HG03095 (cell line): ENCODE data around the gene KIAA1549.
"Not testable (repeated sequence)": the region's sequence is repeated elsewhere in the genome, so short reads cannot be mapped to it uniquely, and the experiment has no call there.

Source experiments
- ATAC-seq: cut with Tn5 transposase; IDR thresholded peaks from one replicate; pipeline ENCODE4 v1.9.1; 2021; ENCODE audit warnings: moderate library complexity; ENCODE audit not compliant: unreplicated experiment

KIAA1549 gene

DNA sequence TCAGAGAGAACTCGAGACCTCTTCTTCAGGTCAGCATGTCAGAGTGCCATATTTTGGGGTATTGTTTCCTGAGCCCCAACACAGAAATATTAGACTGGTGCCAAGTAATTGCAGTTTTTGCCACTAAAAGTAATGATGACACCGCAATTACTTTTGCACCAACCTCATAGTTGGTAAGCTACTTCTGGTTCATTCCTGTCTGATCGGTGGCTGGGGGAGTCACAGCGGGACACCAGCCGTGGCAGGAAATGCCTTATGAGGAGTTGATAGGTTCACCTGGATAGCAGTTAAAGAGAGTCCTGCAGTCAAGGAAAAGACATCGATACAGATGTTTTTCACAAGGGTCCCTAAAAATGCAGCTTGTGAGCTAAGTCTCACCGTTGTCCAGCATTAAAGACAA is 159.3 kb downstream of the KIAA1549 start:
- no peak for ATAC-seq

DNA sequence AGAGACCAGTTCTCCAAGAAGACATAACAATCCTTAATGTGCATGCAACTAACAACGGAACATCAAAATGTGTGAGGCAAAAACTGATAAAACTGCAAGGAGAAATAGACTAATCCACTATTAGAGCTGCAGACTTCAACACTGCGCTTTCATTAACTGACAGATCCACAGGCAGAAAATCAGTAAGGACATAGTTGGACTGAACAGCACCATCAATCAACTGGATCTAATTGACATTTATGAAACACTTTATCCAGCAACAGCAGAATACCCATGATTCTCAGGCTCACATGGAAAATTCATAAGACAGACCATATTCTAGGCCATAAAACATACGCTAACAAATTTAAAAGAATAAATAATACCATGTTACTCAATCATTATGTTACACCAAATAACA is 161.6 kb downstream of the KIAA1549 start:
- ATAC-seq, result no peak

DNA sequence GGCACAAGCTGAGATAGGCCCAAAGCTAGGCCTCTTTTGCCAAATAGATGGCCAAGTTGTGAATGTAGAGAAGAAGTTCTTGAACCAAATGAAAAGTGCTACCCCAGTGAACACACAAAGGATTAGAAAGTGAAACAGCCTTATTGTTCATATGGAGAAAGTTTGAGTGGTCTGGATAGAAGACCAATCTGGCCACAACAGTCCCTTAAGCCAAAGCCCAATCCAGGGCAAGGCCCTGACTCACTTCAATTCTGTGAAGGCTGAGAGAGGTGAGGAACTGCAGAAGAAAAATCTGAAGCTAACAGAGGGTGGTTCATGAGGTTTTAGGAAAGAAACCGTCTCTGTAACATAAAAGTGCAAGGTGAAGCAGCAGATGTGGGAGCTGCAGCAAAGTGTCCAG is 164.5 kb downstream of the KIAA1549 start:
- no peak for ATAC-seq

DNA sequence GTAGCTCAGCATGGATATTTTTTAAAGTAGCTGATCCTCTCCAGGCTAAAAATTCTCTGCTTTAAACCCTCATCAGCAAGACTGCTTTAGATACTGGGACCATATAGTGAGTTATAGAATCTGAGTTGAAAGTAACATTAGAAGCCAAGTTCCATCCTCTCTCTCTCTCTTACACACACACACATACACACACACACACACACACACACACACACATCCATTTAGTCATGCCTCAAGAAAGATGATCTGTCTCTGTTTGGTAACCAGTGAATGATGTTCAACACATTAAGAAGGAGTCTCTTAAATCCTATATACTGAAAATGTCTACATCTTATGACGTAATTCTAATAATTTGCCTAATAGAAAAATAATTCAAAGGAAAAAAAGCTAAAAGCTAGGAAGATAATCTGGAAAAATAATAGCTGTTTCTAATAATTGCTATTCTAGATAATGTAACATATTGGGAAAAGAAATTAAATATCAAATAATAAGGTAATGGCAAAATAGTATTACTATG is 166.3 kb downstream of the KIAA1549 start:
- no peak for ATAC-seq

DNA sequence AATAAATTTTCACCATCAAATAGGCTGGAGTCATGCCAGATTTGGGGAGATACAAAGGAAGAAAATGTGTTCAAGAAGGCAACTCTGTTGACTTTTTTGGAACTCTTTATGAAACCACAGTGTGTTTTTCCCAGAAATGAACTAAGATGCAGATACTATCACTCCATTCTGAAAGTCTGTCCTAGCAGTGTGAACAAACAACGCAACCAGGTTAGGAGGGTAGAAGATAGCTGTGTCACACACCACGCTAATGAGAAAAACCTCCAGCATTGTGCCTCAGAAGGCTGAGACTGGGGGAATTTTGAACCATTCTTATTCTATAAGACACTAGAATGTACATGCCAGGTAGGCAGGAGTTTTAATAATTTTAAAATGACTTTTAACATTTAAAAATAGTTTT is 167.2 kb downstream of the KIAA1549 start:
- no peak for ATAC-seq

DNA sequence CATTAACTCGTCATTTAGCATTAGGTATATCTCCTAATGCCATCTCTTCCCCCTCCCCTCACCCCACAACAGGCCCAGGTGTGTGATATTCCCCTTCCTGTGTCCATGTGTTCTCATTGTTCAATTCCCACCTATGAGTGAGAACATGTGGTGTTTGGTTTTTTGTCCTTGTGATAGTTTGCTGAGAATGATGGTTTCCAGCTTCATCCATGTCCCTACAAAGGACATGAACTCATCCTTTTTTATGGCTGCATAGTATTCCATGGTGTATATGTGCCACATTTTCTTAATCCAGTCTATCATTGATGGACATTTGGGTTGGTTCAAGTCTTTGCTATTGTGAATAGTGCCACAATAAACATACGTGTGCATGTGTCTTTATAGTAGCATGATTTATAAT is 169.9 kb downstream of the KIAA1549 start:
- ATAC-seq, result not testable (repeated sequence)

DNA sequence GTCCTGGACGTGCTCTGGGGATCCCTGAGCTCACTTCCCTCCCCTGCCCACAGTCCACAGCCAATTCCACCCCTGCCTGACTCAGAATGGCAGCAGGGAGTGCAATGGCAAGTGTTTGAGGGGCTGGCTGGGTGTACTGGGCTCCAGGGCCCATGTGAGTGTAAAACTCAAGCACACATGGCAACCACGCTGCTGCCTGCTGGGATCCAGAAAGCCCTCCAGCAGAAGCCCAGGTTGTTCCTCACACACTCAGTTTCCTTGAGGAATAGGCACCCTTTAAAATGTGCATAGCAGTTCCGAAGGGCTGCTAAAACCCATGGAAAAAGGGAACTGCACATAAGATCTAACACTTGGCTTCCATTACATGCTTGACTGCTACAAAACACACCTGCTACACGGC is 171.8 kb downstream of the KIAA1549 start:
- no peak for ATAC-seq

DNA sequence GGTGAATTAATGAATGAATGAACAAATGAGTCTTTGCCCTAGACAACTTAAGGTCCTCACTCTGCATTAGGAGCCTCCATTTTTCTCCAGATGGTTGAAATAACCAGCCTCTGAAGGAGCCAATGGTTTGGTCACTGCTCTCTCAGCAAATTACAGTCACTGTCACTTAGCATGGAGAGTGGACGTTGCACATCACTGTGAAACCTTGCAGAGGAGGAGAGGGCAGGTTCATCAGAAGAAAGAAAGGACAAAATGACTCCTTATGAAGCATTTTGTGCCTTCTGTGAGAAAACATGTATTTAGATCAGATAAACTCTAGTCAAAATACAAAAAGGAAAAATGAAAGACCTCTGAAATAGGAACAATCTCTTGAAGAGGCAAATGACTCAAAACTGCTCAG is 176.6 kb downstream of the KIAA1549 start:
- no peak for ATAC-seq

DNA sequence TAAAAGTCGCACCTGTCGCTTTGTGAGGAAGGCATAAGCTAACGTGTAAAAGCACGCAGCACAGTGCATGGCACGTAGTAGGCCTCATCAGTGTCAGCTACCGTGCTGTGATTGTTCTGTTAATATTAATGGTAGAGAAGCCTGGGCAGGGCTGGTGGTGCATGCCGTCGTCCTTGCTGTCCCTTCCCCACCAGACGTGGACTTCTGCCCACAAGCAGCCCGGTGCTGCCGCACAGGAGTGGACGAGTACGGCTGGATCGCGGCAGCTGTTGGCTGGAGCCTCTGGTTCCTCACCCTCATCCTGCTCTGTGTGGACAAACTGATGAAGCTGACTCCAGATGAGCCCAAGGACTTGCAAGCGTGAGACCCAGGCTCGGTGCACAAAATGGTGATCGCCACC is 178.5 kb downstream of the KIAA1549 start:
- no peak for ATAC-seq

DNA sequence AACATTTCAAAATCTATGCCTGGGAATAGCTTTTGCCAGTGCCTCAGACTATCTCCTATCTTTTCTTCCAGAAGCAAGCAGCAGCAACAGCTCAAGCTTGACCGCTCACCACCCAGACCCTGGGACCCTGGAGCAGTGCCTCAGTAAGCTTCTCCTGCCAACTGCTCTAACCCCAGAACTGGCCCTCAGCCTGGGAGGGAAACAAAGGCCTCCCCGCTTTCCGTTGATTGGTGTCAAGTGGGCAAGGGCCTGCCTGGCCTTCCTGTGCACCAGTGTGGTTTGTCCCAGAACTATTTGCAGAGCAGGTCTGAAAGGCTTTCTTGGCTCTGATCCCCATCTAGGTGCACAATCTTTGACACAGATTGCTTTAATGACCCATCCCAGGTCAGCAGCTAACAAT is 179.9 kb downstream of the KIAA1549 start:
- ATAC-seq, result no peak

DNA sequence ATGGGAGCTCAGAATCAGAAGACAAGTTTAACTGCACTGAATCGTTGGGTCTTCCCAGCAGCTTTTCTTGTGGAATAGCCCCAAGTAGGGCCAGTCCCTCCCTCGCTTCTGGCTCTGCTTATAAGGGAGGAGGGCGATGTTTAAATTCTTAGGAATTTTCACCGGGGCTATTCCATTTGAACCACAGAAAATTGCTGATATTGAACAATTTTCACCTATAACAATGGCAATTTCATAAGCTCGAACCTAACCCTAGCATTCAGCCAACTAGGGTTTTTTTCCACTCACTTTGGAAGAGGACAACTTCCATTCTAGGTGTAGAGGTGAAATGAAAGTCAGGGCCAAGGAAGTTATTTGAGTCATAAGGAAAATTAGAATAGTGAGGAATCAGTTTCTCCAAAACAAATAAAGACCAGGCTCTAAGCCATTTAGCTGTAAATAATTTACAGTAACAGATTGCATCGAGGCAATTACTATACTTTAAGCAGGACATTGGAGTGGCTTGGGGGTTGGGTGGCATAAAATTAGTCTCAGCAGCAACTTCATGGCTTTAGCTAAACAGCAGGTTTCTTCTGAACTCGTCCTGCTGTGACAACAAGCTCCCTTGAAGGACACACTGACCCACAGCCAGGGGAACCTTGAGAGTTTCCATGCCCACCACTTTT is 181.7 kb downstream of the KIAA1549 start:
- ATAC-seq, result no peak

DNA sequence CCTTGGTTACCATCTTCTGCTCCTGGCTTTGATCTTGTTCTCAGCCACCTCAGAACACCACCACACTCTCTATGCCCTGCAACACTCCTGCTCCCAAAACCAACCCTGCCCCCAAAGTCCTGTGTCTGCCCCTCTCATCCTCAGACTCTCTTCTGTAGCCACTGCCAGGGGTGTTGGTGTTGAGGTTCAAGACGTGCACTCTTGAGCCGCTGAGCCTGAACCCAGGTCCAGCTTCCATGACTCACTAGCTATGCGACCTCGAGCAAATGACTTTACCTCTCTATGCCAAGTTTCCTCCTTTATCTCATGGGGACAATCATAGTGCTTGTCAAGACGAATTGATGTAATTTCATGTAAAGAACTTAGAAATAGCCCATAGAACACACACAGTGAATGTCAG is 182.4 kb downstream of the KIAA1549 start:
- no peak for ATAC-seq

DNA sequence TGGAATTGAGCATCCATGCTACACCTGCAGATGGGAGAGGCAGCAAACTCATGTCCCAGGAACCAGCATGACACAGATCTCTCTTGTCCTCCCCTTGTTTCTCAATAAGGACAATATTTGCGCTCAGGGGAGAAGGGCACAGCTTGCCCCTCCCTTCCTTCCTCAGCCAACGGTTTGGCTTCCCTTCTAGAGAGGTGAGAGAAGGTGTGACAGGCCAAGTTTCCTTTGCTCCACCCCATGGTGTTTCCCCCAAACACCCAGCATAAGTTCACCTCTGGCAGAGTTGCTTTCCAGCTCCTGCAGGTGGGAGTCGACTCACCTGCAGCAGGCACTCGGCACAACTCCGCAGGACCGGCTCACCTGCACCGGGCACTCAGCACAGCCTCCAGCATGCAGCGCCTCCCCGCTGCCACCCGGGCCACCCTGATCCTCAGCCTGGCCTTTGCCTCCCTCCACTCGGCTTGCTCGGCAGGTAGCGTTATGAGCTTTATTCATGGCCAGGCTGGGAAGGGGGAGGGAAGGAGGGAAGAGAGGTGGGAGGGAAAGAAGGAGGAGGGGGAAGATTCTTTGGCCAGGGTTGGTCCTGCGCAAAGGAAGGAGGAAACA is 183.4 kb downstream of the KIAA1549 start, which contains the start of the genes ATP6V0A4 and TMEM213:
TSS of gene ATP6V0A4 (minus strand) at position 482 of the 606 bp plus-strand sequence. CDS start 26,949 bp downstream, outside the sequence.
TSS of gene TMEM213 (plus strand) at position 280 of the 606 bp plus-strand sequence. CDS start at position 391, 111 bp downstream.
- no peak for ATAC-seq

DNA sequence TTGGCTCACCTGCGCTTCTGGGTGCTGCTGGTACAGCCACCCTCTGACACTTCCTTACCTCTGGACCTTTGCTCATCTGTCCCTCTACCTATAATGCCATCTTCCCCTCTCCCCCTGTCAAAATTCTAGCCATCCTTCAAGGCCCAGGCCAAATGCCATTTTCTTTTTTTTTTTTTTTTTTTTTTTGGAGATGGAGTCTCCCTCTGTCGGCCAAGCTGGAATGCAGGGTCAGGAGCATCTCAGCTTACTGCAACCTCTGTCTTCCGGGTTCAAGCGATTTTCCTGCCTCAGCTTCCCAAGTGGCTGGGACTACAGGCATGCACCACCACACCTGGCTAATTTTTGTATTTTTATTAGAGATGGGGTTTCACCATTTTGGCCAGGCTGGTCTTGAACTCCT is 184.1 kb downstream of the KIAA1549 start:
- not testable (repeated sequence) for ATAC-seq

DNA sequence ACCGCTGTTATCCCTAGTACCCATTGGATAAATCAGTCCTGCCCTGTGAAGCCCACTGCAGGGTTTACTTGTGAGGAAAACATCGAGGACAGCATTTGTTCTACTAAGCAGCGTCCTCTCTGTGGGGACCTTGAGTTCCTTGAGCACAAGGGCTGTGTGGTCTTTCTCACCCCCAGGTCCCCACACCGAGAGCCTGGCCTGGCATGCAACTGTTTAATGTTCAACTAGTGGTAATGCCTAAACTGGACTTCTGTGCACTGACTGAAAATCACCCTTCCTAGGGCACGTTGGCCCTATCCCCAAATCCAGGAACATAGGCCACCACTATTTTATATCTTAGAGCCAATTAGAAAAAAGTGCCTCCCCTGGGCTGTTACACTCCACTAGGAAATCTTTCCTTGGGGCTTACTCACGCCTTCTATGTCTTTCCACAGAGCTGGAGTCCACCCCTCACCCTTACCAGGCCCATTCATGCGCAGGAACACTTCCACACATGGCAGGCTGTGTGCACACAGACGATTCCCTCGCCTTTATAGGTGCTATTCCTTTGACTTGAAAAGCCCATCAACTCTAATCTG is 185.1 kb downstream of the KIAA1549 start:
- ATAC-seq, result no peak

DNA sequence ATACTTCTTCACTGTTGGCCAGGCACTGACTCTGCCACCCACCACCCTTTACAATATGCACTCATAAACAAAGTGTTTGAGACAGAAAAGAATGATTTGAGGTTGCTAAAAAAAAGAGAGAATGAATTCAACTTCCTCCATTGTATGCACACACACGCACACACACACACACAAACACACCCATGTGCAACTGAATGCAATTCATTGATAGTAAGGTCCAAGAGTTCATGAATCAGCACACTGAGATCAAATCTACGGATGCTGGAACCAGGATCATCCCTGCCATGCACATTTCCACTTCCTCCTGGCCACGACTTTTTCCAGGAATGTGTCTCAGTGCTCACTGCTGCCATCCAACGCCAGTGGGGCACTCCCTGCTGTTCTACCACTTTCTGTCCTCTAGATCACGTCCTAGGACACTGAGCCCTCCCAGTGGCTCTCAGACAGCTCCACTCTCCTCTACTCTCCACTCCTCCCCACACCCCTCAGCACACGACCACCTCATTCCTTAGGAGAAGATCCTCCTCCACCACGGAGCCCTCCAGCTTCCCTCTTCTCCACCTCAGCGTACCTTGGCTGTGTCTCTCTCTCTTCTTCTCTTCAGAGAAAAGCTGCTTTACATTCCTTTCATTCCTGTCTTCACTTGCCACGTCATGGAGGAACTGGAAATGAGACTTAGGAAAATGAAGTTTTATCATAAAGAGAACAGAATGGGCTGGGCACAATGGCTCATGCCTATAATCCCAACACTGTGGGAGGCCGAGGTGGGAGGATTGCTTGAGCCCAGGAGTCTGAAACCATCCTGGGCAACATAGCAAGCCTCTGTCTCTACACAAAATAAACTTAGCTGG is 195.4 kb downstream of the KIAA1549 start:
- ATAC-seq, result no peak

DNA sequence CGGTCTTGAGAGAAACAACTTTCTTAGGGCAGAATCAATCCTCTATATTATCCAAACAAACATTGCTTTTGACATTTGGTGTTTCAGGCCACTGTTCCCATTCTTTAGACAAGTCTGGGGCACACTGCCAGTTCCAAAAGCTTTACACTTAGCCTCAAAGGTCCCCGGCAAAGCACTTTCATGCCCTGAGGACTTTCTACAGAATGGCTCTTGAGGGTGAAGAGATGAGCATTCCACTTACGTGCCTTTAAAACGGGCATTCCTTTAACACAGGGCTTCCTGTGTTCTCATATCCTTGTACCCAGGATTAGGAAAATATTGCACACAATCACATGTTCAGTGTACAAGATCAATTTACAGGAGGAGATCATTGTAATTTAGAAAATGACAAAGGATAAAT is 196.5 kb downstream of the KIAA1549 start:
- no peak for ATAC-seq
